HG03196 (cell line): Measurements from ENCODE around the gene VPS39.
"Not testable (repeated sequence)": the region's sequence is repeated elsewhere in the genome, so short reads cannot be mapped to it uniquely, and the experiment has no call there.

Experiments
- ATAC-seq: cut with Tn5 transposase; IDR thresholded peaks from one replicate; pipeline ENCODE4 v1.9.1; 2021; ENCODE audit not compliant: unreplicated experiment

VPS39 gene, protein sequence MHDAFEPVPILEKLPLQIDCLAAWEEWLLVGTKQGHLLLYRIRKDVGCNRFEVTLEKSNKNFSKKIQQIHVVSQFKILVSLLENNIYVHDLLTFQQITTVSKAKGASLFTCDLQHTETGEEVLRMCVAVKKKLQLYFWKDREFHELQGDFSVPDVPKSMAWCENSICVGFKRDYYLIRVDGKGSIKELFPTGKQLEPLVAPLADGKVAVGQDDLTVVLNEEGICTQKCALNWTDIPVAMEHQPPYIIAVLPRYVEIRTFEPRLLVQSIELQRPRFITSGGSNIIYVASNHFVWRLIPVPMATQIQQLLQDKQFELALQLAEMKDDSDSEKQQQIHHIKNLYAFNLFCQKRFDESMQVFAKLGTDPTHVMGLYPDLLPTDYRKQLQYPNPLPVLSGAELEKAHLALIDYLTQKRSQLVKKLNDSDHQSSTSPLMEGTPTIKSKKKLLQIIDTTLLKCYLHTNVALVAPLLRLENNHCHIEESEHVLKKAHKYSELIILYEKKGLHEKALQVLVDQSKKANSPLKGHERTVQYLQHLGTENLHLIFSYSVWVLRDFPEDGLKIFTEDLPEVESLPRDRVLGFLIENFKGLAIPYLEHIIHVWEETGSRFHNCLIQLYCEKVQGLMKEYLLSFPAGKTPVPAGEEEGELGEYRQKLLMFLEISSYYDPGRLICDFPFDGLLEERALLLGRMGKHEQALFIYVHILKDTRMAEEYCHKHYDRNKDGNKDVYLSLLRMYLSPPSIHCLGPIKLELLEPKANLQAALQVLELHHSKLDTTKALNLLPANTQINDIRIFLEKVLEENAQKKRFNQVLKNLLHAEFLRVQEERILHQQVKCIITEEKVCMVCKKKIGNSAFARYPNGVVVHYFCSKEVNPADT

DNA sequence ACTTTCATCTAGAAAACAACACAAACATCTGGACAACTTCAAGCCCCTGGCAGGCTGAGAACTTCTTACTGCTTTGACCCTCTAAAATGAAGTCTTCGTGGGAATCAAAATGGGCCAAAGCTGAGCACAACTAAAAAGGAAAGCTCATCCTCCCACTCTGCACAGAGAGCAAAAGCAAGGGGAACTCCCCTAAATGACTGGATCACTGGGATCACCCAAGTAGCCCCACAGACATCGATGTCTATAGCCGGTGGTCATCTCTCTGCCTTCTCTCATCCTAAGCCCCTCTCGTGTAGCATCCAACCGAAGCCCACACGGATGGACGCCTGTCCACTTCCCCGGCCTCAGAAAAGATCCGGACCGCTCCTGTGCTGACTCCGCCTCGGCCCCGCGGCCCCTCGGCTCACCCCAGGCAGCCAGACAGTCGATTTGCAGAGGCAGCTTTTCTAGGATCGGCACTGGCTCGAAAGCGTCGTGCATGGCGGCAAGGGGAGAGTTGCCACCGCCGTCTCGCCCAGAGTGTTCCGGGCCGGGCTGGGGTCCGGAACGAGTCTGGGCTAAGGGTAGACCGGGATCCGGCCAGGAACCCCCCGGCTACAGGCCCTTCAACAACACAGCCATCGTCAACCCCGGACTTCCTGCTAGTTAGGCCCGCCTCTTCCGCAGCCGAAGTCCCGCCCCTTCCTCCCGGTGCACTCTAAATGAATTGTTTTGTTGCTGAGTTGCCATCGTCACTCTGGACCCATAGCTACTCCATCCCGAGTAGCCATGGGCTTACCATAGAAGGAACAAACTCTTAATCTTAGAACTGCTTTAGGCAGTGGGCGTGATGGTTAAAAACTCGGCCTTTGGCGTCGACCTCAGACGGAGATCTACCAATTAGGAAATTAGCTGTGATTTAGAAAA lies at the start of gene VPS39:
VPS39 (minus strand) TSS at position 631 of the 906 bp plus-strand sequence; CDS start at position 480, 151 bp downstream.
- ATAC-seq: peak; percentile 88

DNA sequence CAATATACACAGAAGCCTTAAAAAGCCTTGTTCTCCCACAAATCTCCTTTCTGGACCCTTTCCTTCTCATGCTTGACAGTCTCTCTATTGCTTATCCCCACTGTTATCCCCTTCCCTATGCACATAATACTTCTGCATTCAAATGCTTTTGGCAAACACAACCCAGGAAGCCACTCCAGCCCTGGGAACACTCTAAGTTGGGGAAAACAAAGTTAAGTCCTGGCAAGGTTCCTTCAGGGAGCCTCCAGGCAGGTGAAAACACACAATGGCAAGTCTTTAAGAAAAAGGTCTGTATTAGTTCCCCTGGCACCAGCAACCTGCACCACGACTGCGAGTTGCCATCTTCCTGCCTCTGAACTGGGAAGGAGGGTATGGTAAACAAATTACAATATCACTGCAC lies 45.2 kb upstream of the VPS39 start:
- no peak for ATAC-seq

DNA sequence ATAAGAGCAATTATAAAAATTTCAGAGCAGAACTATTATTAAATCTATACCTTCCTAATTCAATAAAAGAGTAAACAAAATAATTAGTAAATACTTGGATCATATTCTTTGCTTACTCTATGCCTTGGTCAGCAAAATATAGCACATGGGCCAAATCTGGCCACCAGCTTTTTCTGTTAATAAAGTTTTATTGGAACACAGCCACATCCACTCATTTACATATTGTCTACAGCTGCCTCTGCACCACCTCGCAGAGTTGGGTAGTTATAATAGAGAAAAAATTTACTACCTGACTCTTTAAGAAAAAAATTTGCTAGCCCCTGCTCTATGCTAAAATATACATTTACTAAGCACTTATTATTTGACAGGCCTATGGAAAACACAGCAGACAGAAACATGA lies 32.7 kb upstream of the VPS39 start:
- ATAC-seq: no peak

DNA sequence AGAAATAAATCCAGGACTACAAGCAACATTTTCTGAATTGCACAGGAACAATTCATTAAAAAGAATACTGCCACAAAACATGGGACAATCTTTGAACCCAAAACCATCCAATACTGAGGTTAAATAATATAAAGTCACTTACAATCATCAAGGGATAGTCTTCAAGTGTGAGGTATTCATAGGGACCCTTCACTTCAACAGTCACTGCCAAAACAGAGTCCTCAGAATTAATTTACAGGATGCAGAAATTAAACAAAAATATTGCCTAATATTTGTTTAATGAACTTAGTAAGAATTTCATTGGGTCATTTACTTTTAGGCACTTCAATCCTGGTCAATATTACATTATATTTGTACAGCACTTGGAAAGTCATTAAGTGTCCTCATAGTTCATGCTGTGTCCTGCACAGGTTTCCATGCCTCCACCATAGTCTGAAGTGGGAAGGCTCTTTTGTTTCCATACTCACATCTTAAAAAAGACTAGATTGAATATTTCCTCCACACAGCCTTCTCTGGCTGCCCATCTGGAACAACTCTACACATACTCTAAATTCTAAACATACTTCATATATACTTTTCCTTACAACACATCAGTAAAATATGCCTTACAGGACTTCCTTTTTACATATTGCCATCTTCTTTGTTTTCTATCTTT lies 31.6 kb upstream of the VPS39 start:
- no peak for ATAC-seq

DNA sequence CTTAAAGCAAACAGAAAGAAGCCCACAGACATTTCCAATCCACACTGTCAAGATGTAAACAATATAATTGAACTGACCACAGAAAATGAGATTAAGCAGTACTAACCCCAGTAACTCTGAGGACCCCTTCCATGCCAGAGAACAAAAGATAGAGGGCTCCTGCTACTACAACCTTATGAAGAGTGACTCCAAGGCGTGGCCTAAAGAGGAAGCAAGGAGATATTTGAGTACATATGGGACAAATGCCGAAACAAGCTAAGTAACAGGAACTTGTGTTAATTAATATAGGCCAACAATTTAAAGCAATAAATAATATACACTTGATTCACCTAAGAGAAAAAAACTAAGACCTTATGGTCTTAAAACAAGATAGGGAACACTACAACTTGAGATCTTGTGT lies 25.0 kb upstream of the VPS39 start:
- ATAC-seq: no peak

DNA sequence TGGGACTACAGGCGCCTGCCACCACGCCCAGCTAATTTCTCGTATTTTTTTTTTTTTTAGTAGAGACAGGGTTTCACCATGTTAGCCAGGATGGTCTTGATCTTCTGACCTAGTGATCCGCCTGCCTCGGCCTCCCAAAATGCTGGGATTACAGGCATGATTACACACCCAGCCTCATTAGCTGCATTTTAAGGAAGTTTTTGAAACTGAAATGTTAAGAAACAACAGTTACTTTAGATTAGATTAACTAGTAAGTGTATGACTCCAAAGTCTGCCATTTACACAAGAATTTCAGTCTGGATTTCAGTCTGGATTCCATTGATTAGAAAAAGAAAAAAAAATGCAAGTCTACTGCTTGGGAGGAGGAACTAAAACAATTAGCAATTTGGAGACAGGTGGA lies 24.5 kb upstream of the VPS39 start:
- no peak for ATAC-seq

DNA sequence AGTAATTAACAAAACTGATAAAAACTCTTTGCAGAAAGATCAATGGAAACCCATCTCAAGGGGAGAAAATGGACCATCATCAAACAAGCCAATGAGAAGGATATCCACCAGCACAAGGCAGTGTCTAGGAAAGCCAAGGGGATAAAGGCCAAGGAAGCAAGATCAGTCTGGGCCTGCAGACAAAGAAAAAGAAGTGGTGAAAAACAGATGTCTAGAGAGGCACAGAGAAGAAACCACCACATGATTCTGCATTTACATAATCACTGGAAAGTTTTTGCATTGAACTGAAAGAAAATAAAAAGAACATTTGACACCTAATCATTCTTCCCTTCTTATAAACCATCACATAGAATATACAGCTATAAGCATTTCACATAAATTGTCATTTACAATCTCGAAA lies 23.0 kb upstream of the VPS39 start:
- no peak for ATAC-seq

DNA sequence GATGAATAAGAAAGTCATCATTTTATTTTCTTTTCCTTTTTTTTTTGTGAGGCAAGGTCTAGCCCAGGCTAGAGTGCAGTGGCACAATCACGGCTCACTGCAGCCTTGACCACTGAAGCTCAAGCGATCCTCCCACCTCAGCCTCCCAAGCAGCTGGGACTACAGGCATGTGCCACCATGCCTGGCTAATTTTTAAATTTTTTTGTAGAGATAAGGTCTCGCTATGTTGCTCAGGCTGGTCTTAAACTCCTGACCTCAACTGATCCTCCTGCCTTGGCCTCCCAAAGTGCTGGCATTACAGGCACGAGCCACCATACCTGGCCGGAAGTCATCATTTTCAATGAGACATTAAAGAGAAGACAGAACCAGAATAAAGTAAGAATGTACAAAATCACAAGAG lies 20.9 kb upstream of the VPS39 start:
- not testable (repeated sequence) for ATAC-seq

DNA sequence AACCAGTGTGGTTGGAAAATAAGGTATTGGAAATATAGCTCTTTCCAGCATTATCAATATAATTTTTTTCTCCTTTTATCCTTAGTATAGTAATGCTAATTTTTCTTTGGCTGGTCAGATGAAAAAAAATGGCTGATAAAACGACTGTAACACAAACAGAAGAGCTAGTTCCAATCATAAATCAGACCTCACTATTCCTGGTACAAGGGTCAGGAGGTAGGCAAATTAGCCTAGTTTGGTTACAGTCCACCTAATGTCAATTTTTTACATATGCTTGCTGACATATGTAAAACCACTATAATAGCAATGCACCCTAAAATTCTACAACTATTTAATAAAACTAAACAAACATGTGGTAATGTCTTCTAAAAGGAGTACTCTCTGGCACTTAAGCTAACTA lies 19.9 kb upstream of the VPS39 start:
- ATAC-seq: no peak

DNA sequence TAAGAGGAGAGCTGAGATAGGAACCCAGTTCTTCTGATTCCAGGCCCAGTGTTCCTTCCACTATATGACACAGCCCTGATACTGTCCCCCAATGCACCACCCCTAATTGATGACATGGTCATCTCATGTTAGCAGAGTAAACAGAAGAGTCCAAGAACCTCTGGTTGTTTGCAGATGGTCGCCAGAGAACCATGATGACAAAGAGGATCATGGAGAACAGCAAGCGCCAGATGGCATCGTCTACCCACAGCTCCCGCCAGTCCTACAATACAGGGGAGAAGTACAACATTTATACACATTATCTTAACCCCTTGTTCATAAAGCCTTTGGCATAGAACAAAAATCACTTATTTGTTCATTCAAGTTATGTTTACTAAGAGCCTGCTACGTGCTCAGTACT lies 18.5 kb upstream of the VPS39 start:
- ATAC-seq: no peak

DNA sequence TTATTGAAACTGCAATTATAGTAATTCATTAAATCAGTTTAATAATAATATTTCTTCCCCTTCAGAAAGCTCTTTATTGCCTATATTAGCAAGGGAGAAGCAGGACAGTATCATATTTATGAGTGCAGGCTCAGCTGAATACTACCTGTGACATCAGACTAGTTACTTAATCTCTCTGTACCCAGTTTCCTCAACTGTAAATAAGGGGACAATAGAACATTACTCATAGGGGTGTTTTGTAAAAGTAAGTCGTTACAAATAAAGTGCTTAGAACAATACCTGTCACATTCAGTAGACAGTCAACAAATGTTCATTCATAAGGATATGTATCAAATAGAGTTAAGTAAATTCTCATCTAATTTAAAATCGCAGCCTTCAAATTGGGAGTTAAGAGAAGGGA lies 12.1 kb upstream of the VPS39 start:
- ATAC-seq: no peak

DNA sequence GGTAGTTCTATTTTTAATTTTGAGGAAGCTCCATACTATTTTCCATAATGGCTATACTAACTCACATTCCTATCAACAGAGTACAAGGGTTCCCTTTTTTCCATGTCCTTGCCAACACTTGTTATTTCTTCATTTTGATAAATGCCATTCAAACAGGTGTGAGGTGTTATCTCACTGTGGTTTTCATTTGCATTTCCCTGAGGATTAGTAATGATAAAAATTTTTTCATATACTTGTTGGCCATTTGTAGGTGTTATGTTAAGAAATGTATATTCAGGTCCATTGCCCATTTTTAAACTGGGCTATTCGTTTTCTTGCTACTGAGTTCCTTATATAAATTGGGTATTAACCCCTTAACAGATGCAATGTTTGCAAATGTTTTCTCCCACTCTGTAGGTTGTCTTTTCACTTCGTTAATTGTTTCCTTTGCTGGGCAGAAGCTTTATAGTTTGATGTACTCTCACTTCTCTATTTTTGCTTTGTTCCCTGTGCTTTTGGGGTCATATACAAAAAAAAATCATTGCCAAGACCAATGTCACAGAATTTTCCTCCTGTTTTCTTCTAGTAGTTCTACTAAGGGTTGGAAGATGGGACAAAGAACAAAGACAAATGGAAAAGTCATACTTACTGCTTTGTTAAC lies 11.0 kb upstream of the VPS39 start:
- no peak for ATAC-seq

DNA sequence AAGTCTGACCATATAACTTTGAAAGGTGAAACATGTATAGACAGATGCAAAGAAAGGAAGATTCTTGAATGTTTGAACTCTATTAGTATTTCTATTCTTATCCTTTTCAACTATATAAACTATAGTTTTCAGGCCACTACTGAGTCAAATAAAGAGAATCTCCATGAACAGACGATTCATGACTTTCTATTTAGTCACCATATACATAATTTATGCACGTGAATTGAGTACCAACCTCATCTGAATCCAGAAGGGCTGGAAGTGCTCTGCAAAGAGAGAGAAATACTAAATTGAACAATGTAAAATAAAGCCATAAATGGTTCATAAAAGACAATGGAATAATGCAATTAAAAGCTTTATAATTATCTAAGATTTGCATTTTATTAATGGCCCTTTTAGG lies 9.5 kb upstream of the VPS39 start:
- no peak for ATAC-seq

DNA sequence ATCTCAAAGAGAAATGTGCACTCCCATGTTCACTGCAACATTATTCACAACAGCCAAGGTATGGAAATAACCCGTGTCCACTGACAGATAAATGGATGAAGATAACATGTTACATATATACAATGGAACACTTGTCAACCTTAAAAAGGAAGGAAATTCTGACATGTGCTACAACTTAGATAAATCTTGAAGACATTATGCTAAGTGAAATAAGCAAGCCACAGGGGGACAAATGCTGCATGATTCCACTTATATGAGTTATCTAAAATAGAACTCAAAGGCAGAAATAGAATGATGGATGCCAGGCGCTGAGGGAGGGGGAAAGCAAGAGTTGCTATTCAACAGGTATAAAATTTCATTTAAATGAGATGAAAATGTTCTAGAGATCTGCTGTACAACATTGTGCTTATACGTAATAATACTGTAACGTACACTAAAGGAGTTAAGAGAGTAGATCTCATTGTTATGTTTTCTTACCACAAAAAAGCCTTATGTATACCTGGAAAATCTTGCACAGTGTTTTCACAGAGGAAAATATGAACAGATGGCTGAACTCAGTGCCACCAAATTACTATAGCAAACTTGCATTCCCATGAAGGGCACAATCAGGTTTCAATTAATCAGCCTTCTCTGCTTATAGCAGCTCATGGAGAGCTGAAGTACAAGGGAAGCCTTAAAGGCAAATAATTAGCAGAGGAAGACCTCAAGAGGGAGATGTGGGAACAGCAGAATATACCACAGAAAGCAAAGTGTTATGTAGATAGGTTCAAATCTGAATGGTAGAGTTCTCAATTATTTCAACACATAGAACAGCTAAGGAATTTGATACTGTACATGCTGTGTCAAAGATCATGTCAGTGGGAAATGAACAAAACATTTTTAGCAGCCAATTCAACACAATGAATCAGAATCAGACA lies 8.1 kb upstream of the VPS39 start:
- ATAC-seq: no peak

DNA sequence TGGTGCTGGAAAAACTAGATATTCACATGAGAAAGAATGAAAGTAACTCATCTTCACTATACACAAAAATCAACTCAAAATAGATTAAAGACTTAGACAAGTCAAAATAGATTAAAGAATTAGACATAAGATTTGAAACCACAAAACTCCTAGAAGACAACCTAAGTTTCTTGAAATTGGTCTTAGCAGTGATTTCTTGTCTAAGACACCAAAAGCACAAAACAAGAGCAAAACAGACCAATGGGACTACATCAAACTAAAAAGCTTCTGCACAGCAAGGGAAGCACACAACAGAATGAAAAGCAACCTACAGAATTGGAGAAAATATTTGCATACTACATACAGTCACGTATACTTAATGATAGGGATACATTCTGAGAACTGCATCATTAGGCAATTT lies 6.5 kb upstream of the VPS39 start:
- no peak for ATAC-seq

DNA sequence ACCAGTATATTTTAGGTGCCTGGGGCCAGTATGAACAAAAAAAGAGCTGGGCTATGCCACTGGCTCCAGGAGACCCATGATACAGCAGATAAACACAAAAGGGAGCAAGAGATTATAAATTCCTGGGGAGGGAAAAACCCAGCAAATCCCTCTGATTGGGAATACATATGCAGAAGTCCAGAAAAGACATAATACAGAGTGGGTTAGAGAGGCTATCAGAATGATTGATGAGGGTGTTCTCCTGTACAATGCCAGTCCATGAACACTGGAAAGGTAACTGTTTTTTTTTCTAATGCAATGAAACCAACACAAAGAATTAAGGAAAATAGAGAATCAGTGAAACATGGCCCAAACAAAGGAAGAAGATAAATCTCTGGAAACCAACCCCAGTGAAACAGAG lies 5.4 kb upstream of the VPS39 start:
- ATAC-seq: no peak

DNA sequence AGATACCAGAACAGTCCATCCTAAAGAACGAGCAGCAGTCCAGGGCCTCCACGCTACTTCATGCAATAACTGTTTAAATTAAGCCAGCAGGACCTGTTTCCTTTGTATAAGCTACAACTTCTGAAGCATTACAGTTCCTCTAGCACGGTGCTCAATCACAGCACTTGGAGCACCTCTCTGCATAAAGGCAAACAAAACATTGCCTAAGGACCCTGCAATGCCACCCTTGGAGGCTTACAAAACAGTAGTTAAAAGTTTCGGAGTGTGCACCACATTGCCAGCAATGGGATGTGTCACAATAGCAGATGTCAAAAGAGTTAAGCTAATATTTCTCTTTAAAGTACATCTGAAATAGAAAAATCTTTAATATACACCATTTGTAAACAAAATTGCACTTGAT lies 2.6 kb upstream of the VPS39 start:
- no peak for ATAC-seq

DNA sequence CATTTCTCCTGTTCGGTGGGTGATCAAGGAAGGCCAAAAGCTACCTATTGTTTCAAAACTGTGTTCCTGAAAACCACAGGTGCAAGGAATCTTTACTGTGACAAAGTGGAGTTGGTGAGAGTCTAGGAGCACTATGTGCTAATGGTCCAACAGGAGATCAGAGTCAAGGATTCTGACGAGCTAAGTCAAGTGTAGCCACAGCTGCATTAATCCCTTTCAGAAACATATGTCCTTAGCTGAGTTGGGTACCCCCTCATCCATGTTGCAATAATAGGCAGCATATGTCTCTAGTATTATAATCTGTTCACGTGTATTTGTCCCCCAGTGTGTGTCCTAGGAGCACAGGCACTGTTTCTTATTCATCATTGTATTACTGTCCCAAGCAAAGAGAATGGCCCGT lies 1.7 kb downstream of the VPS39 start:
- ATAC-seq: no peak

DNA sequence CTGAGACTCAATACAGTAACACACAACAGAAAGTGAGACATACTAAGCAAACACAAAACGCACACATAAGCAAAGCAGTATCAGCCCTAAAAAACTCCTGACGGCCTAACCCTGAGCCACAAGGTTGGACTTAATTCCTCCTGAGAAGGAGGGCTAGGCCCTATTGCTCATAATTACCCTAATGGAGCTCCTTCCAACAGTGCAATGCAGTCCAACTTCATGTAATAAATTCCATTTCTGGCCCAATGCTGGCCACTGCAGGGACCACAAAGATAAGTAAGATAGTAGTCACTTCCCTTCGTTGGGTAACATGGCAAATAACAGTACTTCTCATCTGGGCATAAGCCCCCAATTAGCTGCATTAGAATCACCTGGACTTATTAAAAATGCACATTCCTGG lies 4.2 kb downstream of the VPS39 start:
- ATAC-seq: no peak
